Measurements from ENCODE around the gene MOCOS. TPM values are rescaled to one million over a fixed set of nuclear protein-coding genes. Genes with fewer than 3 reads are reported as not detected.

MOCOS gene
- total RNA-seq, 1 experiment from 2014 or later, result 12.1 TPM

DNA sequence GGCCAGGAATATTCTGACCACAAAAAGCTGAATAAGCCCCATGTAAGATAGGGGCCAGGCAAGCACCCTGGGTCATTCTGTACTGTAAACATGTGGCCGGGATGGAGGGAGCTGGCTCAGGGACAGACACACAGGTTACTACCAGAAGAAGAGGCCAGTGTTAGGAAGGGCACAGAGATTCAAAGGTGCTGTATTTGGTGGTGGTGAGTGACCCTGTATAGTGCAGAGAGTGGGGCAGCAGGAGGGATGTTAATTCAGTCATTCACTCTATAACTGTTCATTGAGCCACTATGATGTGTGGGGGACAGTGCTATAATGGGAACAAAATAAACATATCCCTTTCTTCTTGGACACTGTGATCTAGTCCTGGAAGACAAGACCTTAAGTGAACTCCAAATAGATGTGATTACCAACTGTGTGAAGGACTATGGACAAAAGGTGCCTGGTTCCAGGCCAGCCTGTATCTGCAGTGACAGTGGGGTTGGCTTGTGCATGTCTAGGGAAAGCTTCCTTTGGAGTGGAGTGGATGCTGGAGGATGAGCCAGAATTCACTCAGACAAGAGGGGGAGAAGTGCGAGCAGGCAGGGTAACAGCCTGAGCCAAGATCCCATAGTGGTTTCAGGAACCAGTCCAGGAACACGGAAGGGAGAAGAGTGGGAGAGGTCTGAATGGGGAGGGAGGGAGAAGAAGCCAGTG lies 8.3 kb downstream of the MOCOS start (continued):
- TF ChIP-seq, protein P1, sequence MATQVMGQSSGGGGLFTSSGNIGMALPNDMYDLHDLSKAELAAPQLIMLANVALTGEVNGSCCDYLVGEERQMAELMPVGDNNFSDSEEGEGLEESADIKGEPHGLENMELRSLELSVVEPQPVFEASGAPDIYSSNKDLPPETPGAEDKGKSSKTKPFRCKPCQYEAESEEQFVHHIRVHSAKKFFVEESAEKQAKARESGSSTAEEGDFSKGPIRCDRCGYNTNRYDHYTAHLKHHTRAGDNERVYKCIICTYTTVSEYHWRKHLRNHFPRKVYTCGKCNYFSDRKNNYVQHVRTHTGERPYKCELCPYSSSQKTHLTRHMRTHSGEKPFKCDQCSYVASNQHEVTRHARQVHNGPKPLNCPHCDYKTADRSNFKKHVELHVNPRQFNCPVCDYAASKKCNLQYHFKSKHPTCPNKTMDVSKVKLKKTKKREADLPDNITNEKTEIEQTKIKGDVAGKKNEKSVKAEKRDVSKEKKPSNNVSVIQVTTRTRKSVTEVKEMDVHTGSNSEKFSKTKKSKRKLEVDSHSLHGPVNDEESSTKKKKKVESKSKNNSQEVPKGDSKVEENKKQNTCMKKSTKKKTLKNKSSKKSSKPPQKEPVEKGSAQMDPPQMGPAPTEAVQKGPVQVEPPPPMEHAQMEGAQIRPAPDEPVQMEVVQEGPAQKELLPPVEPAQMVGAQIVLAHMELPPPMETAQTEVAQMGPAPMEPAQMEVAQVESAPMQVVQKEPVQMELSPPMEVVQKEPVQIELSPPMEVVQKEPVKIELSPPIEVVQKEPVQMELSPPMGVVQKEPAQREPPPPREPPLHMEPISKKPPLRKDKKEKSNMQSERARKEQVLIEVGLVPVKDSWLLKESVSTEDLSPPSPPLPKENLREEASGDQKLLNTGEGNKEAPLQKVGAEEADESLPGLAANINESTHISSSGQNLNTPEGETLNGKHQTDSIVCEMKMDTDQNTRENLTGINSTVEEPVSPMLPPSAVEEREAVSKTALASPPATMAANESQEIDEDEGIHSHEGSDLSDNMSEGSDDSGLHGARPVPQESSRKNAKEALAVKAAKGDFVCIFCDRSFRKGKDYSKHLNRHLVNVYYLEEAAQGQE (IDR thresholded peaks at IDR 0.05; ENCODE audit: low read depth), result no peak
- no peak for TF ChIP-seq ZNF274 (IDR thresholded peaks at IDR 0.05; ENCODE audit: low read depth, low read length)
- no peak for TF ChIP-seq FOSL1 (IDR thresholded peaks at IDR 0.05; ENCODE audit: low read depth)

DNA sequence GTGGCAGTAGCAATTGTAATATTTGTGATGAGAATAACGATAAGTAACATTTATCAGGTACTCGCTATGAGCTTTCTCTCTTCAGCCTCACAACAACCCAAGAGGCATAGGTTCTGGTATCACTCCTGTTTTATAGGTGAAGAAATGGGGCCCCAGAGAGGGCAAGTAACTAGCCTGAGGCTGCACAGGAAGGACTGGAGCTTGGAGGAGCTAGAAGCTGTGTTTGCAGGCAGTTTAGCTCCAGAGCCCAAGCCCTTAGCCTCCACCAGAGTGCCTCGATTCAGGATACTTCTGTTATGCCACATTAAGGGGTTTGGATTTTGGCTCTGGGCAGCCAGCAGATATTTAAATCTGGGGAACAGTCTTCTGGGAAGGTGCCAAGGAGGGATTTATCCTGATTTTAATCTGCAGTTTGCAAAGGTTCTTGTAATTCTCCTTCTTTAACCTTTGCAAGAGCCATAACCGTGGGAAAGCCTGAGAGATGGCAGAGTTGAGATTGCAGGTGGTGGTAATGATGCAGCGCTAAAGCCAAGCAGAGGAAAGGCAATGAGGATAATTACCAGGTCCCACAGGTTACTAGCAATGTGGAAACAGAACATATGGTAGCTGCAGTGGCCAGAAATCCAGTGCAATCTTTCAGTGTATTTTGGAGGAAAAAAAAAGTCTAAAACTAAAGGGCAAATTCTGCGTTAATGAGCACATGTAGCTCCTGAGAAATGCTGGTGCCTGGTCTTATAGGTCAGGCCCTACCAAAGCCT lies 9.1 kb downstream of the MOCOS start:
- RAD21 ChIA-PET (ENCODE audit: low non-redundant PET in 1 of 2, low total read pairs in 2 of 2, uncharacterized antibody in 2 of 2, unreplicated experiment in 2 of 2), result no interaction called here
- H3K4me2 ChIP-seq (ENCODE audit: low read length), result no peak overlapping the region
- H3K27ac ChIP-seq (ENCODE audit: low read depth, low read length), result no peak overlapping the region
- no peak overlapping the region for H3K4me3 ChIP-seq (replicated peaks in 1 of 2; ENCODE audit: low read depth in 1 of 2, low read length in 2 of 2)
- no peaks in the 10 kb centered on the region; a peak in 1 of 4 replicates for H3K36me3 ChIP-seq (ENCODE audit: control insufficient read depth in 1 of 2, insufficient read depth in 2 of 2, low read length in 2 of 2)
- intact Hi-C loops (cut with micrococcal nuclease), result no loop called here
- no peaks in the 10 kb centered on the region for H4K20me1 ChIP-seq (ENCODE audit: insufficient read depth)
- H3K9me3 ChIP-seq (ENCODE audit: control insufficient read depth in 1 of 2, insufficient read depth in 1 of 2, low read depth in 1 of 2, low read length in 2 of 2), result no peaks in the 10 kb centered on the region
- no peak overlapping the region for H3K9ac ChIP-seq (ENCODE audit: low read length)
- no peaks in the 10 kb centered on the region; the same call in 1 of the 2 replicates for H3K79me2 ChIP-seq (ENCODE audit: insufficient read depth, low read length)
- no peak for DNase-seq (ENCODE audit: low read depth, low spot score)
- POLR2A ChIA-PET, result no interaction called here
- H3K4me1 ChIP-seq (ENCODE audit: control insufficient read depth in 1 of 2, insufficient read depth in 2 of 2, low read length in 2 of 2), result no peaks in the 10 kb centered on the region
- ATAC-seq, result no peak
- H3K27me3 ChIP-seq (ENCODE audit: insufficient read depth, low read length), result no peaks in the 10 kb centered on the region
- no peaks in the 10 kb centered on the region for H3K9me2 ChIP-seq (ENCODE audit: insufficient read depth)
- BruUV-seq (replicated peaks), result no TSS peak
- no peak overlapping the region for H2AFZ ChIP-seq (ENCODE audit: low read depth, low read length, poor library complexity, severe bottlenecking)
- CTCF ChIA-PET, result no interaction called here
- TF ChIP-seq, protein P1 (IDR thresholded peaks at IDR 0.05; ENCODE audit: low read depth), result no peak
- TF ChIP-seq YY1 (IDR thresholded peaks at IDR 0.05; ENCODE audit: extremely low read depth, insufficient replicate concordance, low read depth, low read length), result no peak
- no peak for TF ChIP-seq CBX3 (IDR thresholded peaks at IDR 0.05; ENCODE audit: low read depth)
- TF ChIP-seq SP1 (IDR thresholded peaks at IDR 0.05; ENCODE audit: low read depth), result no peak
- TF ChIP-seq EGR1 (IDR thresholded peaks at IDR 0.05; ENCODE audit: low read depth), result no peak
- no peak for TF ChIP-seq ZFX (IDR thresholded peaks at IDR 0.05)
- TF ChIP-seq POLR2AphosphoS5 (IDR thresholded peaks at IDR 0.05; ENCODE audit: low read depth, low read length), result no peak
- no peak for TF ChIP-seq TCF7L2 (IDR thresholded peaks at IDR 0.05; ENCODE audit: borderline replicate concordance, extremely low read depth, insufficient read depth, insufficient read length)
- no peak for TF ChIP-seq EZH2phosphoT487 (IDR thresholded peaks at IDR 0.05; ENCODE audit: borderline replicate concordance)
- TF ChIP-seq, protein P2, sequence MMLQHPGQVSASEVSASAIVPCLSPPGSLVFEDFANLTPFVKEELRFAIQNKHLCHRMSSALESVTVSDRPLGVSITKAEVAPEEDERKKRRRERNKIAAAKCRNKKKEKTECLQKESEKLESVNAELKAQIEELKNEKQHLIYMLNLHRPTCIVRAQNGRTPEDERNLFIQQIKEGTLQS (IDR thresholded peaks at IDR 0.05), result no peak
- no peak for TF ChIP-seq ELF1 (IDR thresholded peaks at IDR 0.05; ENCODE audit: borderline replicate concordance, low read depth)
